ENCODE results near the gene ATE1.

The ATE1 gene

DNA sequence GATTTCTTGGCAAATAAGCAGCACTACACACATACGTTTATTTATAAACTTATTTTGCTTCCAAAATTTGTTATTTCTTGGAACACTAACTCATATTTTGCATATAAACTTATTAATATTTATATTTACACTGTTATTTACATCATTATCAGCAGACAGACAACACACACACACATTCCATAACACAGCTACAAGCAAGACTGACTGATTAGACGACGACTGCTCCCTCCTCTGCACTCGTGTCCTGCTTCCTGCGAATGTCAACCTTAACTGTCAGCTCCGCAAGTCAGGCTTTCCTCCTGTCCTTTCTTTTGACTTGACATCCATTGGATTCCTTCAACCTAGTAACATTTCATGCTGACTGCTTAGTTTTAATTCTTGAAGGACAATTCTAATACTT lies 96.6 kb downstream of the ATE1 start:
- TF ChIP-seq, protein P1, sequence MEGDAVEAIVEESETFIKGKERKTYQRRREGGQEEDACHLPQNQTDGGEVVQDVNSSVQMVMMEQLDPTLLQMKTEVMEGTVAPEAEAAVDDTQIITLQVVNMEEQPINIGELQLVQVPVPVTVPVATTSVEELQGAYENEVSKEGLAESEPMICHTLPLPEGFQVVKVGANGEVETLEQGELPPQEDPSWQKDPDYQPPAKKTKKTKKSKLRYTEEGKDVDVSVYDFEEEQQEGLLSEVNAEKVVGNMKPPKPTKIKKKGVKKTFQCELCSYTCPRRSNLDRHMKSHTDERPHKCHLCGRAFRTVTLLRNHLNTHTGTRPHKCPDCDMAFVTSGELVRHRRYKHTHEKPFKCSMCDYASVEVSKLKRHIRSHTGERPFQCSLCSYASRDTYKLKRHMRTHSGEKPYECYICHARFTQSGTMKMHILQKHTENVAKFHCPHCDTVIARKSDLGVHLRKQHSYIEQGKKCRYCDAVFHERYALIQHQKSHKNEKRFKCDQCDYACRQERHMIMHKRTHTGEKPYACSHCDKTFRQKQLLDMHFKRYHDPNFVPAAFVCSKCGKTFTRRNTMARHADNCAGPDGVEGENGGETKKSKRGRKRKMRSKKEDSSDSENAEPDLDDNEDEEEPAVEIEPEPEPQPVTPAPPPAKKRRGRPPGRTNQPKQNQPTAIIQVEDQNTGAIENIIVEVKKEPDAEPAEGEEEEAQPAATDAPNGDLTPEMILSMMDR (IDR thresholded peaks at IDR 0.05): no peak

- TF ChIP-seq, protein P1 (IDR thresholded peaks at IDR 0.05): no peak
These were observed 97.7 kb downstream of the ATE1 start for GRCh38 chr10:121830101-121830500.

DNA sequence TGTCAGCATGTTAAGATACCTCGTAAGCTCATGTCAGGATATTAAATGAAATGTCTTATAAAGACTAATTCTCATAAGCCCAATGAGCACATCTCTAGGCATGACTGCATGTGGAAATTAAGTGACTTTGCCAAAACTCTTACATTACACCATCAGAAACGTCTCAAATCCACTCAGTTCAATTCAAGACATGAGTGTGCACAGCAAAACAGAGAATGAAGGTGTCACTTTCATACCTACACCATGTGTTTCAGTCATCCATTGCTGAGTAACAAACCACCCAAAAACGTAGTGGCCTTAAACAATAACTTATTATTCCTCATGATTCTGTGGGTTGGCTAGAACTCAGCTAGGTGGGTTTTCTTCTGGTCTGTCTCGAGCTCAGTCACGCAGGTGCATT lies 99.8 kb downstream of the ATE1 start:
- TF ChIP-seq, protein P1 (IDR thresholded peaks at IDR 0.05): no peak

DNA sequence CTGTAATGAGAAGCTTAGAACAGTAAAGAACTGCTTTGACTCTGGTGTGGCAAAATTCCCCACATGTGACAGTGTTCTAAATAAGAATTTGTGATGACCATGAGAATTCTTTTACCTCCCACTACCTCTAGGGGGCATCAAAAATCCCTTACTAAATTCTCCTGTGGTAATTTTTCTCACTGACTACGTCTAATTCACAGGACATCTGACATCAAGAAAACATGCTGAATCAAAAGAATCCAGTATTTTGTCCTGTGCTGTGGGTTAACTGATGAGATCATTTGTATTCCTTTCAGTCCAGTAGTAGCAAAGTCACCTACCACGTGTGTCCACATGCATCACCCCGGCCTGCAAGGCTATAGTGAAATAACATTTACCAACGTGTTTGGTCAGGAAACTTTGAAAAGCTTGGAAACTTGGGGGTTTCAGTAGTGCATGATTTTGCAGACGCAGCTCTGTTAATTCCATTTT lies 103.8 kb downstream of the ATE1 start:
- TF ChIP-seq, protein P1 (IDR thresholded peaks at IDR 0.05): peak; percentile 77

GRCh38 chr10:121822724-121823123 lies 105.1 kb downstream of the ATE1 start:
- TF ChIP-seq, protein P1 (IDR thresholded peaks at IDR 0.05): no peak

DNA sequence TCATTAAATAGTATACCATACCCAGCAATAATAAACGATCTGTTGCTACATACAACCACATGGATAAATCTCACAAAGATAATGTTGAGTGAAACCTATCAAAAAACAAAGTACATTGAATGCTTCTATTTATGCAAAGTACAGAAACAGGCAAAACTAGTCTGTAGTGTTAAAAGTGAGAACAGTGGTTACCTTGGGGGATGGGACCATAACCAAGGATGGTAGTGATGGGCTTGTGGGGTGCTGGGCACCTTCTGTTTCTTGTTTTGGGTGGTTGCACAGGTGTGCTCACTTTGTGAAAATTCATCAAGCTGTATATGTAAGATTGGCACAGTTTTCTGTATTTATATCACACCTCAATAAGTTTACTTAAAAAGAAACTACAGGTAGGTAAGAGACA lies 105.7 kb downstream of the ATE1 start:
- TF ChIP-seq, protein P1 (IDR thresholded peaks at IDR 0.05): no peak

- TF ChIP-seq, protein P1 (IDR thresholded peaks at IDR 0.05): no peak
These were observed 108.8 kb downstream of the ATE1 start for GRCh38 chr10:121819049-121819448.

- TF ChIP-seq, protein P1 (IDR thresholded peaks at IDR 0.05): no peak
These were observed 109.2 kb downstream of the ATE1 start for GRCh38 chr10:121818599-121818998.
